ENCODE data around the gene TOMM34. TPM values are rescaled to one million over a fixed set of nuclear protein-coding genes. Genes with fewer than 3 reads are reported as not detected.

Gene TOMM34
- total RNA-seq, 1 experiment from 2014 or later, result 35.9 TPM

- ChIA-PET POLR2A (interaction anchor here (1.4 kb wide), 1 partner anchor 13 kb away, joined by 4 read pairs; the partner anchor contains the start of gene PABPC1L), CTCF (interaction anchor here (1.0 to 1.9 kb wide), 3 partner anchors 8 to 149 kb away, joined by 4 to 5 read pairs (median 4); no protein-coding TSS in a partner anchor)
- peaks cover 17% of the 10 kb centered on the region for H3K4me1 Mint-ChIP-seq
- 0 out of 2 replicates have a peak overlapping the region, but pooled peaks have one; percentile 73 for H3K27ac Mint-ChIP-seq
- H3K27me3 Mint-ChIP-seq (ENCODE audit: low read depth), result no peaks in the 10 kb centered on the region
- peaks cover 10% of the 10 kb centered on the region; the same call in 1 of the 2 replicates for H3K36me3 Mint-ChIP-seq
- H3K9me3 Mint-ChIP-seq, result no peaks in the 10 kb centered on the region
- no peak overlapping the region for H3K4me3 Mint-ChIP-seq
- no peak for DNase-seq (ENCODE audit: low spot score)
- ATAC-seq, result no peak
- TF ChIP-seq GABPB1 (CRISPR knock-in tag; IDR thresholded peaks at IDR 0.05) (0 out of 2 replicates have a peak, but pooled peaks have one; percentile 34), CREB1 (CRISPR knock-in tag; IDR thresholded peaks at IDR 0.05) (no peak)
Measured at GRCh38 chr20:44896583-44896982, 63.6 kb downstream of the TOMM34 start.

- POLR2A ChIA-PET, result interaction anchor here (1.4 kb wide), 1 partner anchor 9 kb away, joined by 3 read pairs; the partner anchor contains the start of gene YWHAB
- peak overlapping the region; percentile 7; the same call in 1 of the 2 replicates for H3K27ac Mint-ChIP-seq
Measured at GRCh38 chr20:44894959-44895358, 65.2 kb downstream of the TOMM34 start.

More at GRCh38 chr20:44894959-44895358, 65.2 kb downstream of the TOMM34 start:
- TF ChIP-seq ZNF423 (CRISPR knock-in tag; IDR thresholded peaks at IDR 0.05) (no peak), ZNF396 (CRISPR knock-in tag; IDR thresholded peaks at IDR 0.05; ENCODE audit: borderline replicate concordance) (no peak), CREM (CRISPR knock-in tag; IDR thresholded peaks at IDR 0.05) (no peak), ZNF263 (CRISPR knock-in tag; IDR thresholded peaks at IDR 0.05; ENCODE audit: low read depth) (no peak), ATF6 (CRISPR knock-in tag; IDR thresholded peaks at IDR 0.05) (no peak), PRDM15 (CRISPR knock-in tag; IDR thresholded peaks at IDR 0.05) (no peak), ZNF138 (CRISPR knock-in tag; conservative IDR thresholded peaks at IDR 0.05) (no peak), IRF1 (CRISPR knock-in tag; IDR thresholded peaks at IDR 0.05) (no peak), FOXP4 (CRISPR knock-in tag; IDR thresholded peaks at IDR 0.05) (no peak), ATF1 (CRISPR knock-in tag; IDR thresholded peaks at IDR 0.05) (no peak)
- no peak for ATAC-seq
- no peak for DNase-seq (ENCODE audit: low spot score)
- peaks cover 17% of the 10 kb centered on the region for H3K4me1 Mint-ChIP-seq
- no peaks in the 10 kb centered on the region for H3K27me3 Mint-ChIP-seq (ENCODE audit: low read depth)
- no peak overlapping the region for H3K4me3 Mint-ChIP-seq
- no peaks in the 10 kb centered on the region for H3K9me3 Mint-ChIP-seq
- 0 out of 2 replicates have a peak, but pooled peaks cover 5% of the 10 kb centered on the region for H3K36me3 Mint-ChIP-seq
- CTCF ChIA-PET, result no interaction called here

Other genes starting within 250 kb of the TOMM34 start
- 0.16 to 0.37 TPM (median 0.23 TPM) in 3 replicates for gene CCN5, start 245.0 kb downstream of the TOMM34 start, total RNA-seq (2021)
- gene KCNK15, start 214.5 kb downstream of the TOMM34 start, total RNA-seq (2021), result 0.24 to 0.37 TPM (median 0.32 TPM) in 3 replicates
- 24.8 to 27.4 TPM (median 27.3 TPM) in 3 replicates for gene RIMS4, start 149.9 kb downstream of the TOMM34 start, total RNA-seq (2021)
- 177 to 216 TPM (median 183 TPM) in 3 replicates for gene YWHAB, start 74.7 kb downstream of the TOMM34 start, total RNA-seq (2021)
- 88.3 to 98.2 TPM (median 90.7 TPM) in 3 replicates for gene PABPC1L, start 50.3 kb downstream of the TOMM34 start, total RNA-seq (2021)
- gene STK4, start 6.1 kb upstream of the TOMM34 start, total RNA-seq (2021), result 36.0 to 41.2 TPM (median 37.9 TPM) in 3 replicates
- gene KCNS1, start 140.7 kb upstream of the TOMM34 start, total RNA-seq (2021), result 1.2 to 2.1 TPM (median 2.1 TPM) in 3 replicates
- gene WFDC5, start 154.8 kb upstream of the TOMM34 start, total RNA-seq (2021), result not detected in 3 replicates
- not detected in 3 replicates for gene WFDC12, start 164.1 kb upstream of the TOMM34 start, total RNA-seq (2021)
- not detected in 3 replicates for gene PI3, start 214.5 kb upstream of the TOMM34 start, total RNA-seq (2021)
- 2.0 to 2.9 TPM (median 2.1 TPM) in 3 replicates for gene SEMG1, start 246.6 kb upstream of the TOMM34 start, total RNA-seq (2021)